Progenitor cell of endocrine pancreas (in vitro differentiated cells): ENCODE measurements around the gene STARD10. TPM values are rescaled to one million over a fixed set of nuclear protein-coding genes. Genes with fewer than 3 reads are reported as not detected.
A peak's percentile ranks its signal among the peaks of the same experiment; 100 is the strongest.
"Not testable (repeated sequence)": the region's sequence is repeated elsewhere in the genome, so short reads cannot be mapped to it uniquely, and the experiment has no call there.

Experiments used
- DNase-seq: peaks from one replicate; pipeline ENCODE4 v3.0.0; 2021; ENCODE audit warnings: low spot score; ENCODE audit not compliant: unreplicated experiment
- H3K27ac Mint-ChIP-seq: 2 replicates; pipeline ENCODE4 v1.8.0; 2021; ENCODE audit warnings: mild to moderate bottlenecking, moderate library complexity, mixed read lengths
- H3K27me3 Mint-ChIP-seq: 2 replicates; pipeline ENCODE4 v1.8.0; 2021; ENCODE audit warnings: mixed read lengths
- H3K36me3 Mint-ChIP-seq: 2 replicates; pipeline ENCODE4 v1.8.0; 2022; ENCODE audit warnings: mixed read lengths; ENCODE audit not compliant: insufficient read depth
- H3K4me1 Mint-ChIP-seq: 2 replicates; pipeline ENCODE4 v1.8.0; 2021; ENCODE audit warnings: low read depth, mixed read lengths
- H3K4me3 Mint-ChIP-seq: 2 replicates; pipeline ENCODE4 v1.8.0; 2021; ENCODE audit warnings: low read depth, mild to moderate bottlenecking, moderate library complexity, mixed read lengths
- H3K9me3 Mint-ChIP-seq: 2 replicates; pipeline ENCODE4 v1.8.0; 2021; ENCODE audit warnings: low read depth, mixed read lengths
- CTCF ChIP-seq: fragments of 200-600 bp; sonication (generic); IDR thresholded peaks from one replicate; pipeline ENCODE4 v1.5.0; 2021; ENCODE audit warnings: antibody characterized with exemption, mild to moderate bottlenecking; ENCODE audit not compliant: unreplicated experiment
- total RNA-seq: library from RNA; stranded (reverse); gene quantifications from 2 replicates; pipeline ENCODE4 v1.2.1, GENCODE V29; 2021

STARD10 gene
- total RNA-seq, 1 donor from 2014 or later = 212 TPM

- Mint-ChIP-seq H3K27me3 (peaks cover 2% of the 10 kb centered on the region), H3K27ac (peak overlapping the region; percentile 62), H3K4me1 (peaks cover 2% of the 10 kb centered on the region), H3K36me3 (peaks cover 1% of the 10 kb centered on the region), H3K4me3 (no peak overlapping the region), H3K9me3 (no peaks in the 10 kb centered on the region)
- TF ChIP-seq CTCF = no peak
- DNase-seq = no peak
Observed at GRCh38 chr11:72828081-72828567, 34.3 kb upstream of the STARD10 start.

GRCh38 chr11:72827656-72828055 is 33.8 kb upstream of the STARD10 start:
- H3K36me3 Mint-ChIP-seq, H3K27me3 Mint-ChIP-seq, H3K9me3 Mint-ChIP-seq, DNase-seq, H3K4me3 Mint-ChIP-seq, H3K27ac Mint-ChIP-seq, H3K4me1 Mint-ChIP-seq: not testable (repeated sequence)

GRCh38 chr11:72826942-72827480 is 33.2 kb upstream of the STARD10 start:
- peaks cover 1% of the 10 kb centered on the region for H3K36me3 Mint-ChIP-seq
- H3K27me3 Mint-ChIP-seq = peaks cover 2% of the 10 kb centered on the region
- H3K4me1 Mint-ChIP-seq = peaks cover 2% of the 10 kb centered on the region
- no peak overlapping the region for H3K27ac Mint-ChIP-seq
- no peak for DNase-seq
- no peak for TF ChIP-seq CTCF
- no peak overlapping the region for H3K4me3 Mint-ChIP-seq
- no peaks in the 10 kb centered on the region for H3K9me3 Mint-ChIP-seq

GRCh38 chr11:72826191-72826941 is 32.5 kb upstream of the STARD10 start:
- Mint-ChIP-seq H3K27me3 (peaks cover 2% of the 10 kb centered on the region), H3K4me1 (no peaks in the 10 kb centered on the region), H3K36me3 (peaks cover 1% of the 10 kb centered on the region), H3K4me3 (no peak overlapping the region), H3K27ac (no peak overlapping the region), H3K9me3 (no peaks in the 10 kb centered on the region)
- TF ChIP-seq CTCF = no peak
- DNase-seq = no peak

GRCh38 chr11:72825661-72826060 is 31.8 kb upstream of the STARD10 start:
- Mint-ChIP-seq H3K27ac (no peak overlapping the region), H3K36me3 (peaks cover 1% of the 10 kb centered on the region), H3K4me1 (peaks cover 5% of the 10 kb centered on the region), H3K27me3 (peaks cover 2% of the 10 kb centered on the region), H3K9me3 (no peaks in the 10 kb centered on the region), H3K4me3 (no peak overlapping the region)
- no peak for TF ChIP-seq CTCF
- DNase-seq = no peak
